Endothelial cell of umbilical vein (primary cell): ENCODE measurements around the gene NRGN. TPM values are rescaled to one million over a fixed set of nuclear protein-coding genes. Genes with fewer than 3 reads are reported as not detected.

Experiments
- BruUV-seq: library from RNA; stranded (reverse); fragments of 400-500 nt; replicated peaks from 2 replicates; lab custom pipeline; 2021; lab: Mats Ljungman, UMichigan
- CTCF ChIA-PET: fragments of 300-600, 350-600 bp; sonication (Branson Sonifier 250); formaldehyde crosslinking; loops from one replicate; lab custom pipeline; 2021; ENCODE audit warnings: antibody characterized with exemption, inconsistent platforms; lab: Charles Lee
- POLR2A ChIA-PET: fragments of 300-600, 350-600 bp; sonication (Branson Sonifier 250); formaldehyde crosslinking; loops from one replicate; lab custom pipeline; 2021; ENCODE audit warnings: antibody characterized with exemption, inconsistent platforms; lab: Charles Lee
- DNase-seq: peaks from one replicate; pipeline ENCODE4 v3.0.0-alpha.2; 2011; ENCODE audit warnings: low read depth, low spot score
- FAIRE-seq: peaks from 2 replicates; lab custom pipeline; 2011; peaks lifted over from hg19 to GRCh38; lab: Jason Lieb, UNC
- H2AFZ ChIP-seq: 2 replicates; pipeline ENCODE4 v1.6.0; 2012; ENCODE audit warnings: low read depth, low read length, control low read depth, inconsistent platforms
- H3K27ac ChIP-seq: 2 replicates; pipeline ENCODE4 v1.5.1; 2011; ENCODE audit warnings: low read depth, mild to moderate bottlenecking, control low read depth, low read length, moderate library complexity; ENCODE audit not compliant: insufficient read depth
- H3K27me3 ChIP-seq, 2 experiments: 2 replicates each; pipeline versions ENCODE4 v1.6.0 to v1.6.1; 2011; ENCODE audit warnings: low read length in 2 of 2, mixed read lengths in 1 of 2; ENCODE audit not compliant: control insufficient read depth in 2 of 2, insufficient read depth in 2 of 2
- H3K36me3 ChIP-seq, 2 experiments: 2 replicates in 1 of 2; 3 replicates in 1 of 2; pipeline ENCODE4 v1.5.1; 2011; ENCODE audit warnings: low read length in 2 of 2, mild to moderate bottlenecking in 1 of 2, moderate library complexity in 1 of 2; ENCODE audit not compliant: control insufficient read depth in 2 of 2, insufficient read depth in 2 of 2; ENCODE audit errors: extremely low read depth in 1 of 2
- H3K4me1 ChIP-seq: 3 replicates; pipeline ENCODE4 v1.5.1; 2011; ENCODE audit warnings: mild to moderate bottlenecking, low read length; ENCODE audit not compliant: control insufficient read depth, insufficient read depth; ENCODE audit errors: extremely low read depth
- H3K4me2 ChIP-seq: 2 replicates; pipeline ENCODE4 v1.6.1; 2011; ENCODE audit warnings: low read length, control low read depth, mixed read lengths; ENCODE audit not compliant: insufficient read depth
- H3K4me3 ChIP-seq, 3 experiments: fragments of 200-600 bp in 1 of 3; sonication (generic), shearing (Covaris generic) in 1 of 3; replicated peaks in 1 of 3; 2 replicates each; pipeline ENCODE4 v1.5.1; 2011 to 2016; ENCODE audit warnings: control low read depth in 3 of 3, low read length in 3 of 3, mild to moderate bottlenecking in 2 of 3, inconsistent platforms in 1 of 3, low read depth in 1 of 3, moderate library complexity in 1 of 3; ENCODE audit not compliant: insufficient read depth in 1 of 3
- H3K79me2 ChIP-seq: 2 replicates; pipeline ENCODE4 v1.6.0; 2012; ENCODE audit warnings: low read length, inconsistent platforms; ENCODE audit not compliant: control insufficient read depth, insufficient read depth
- H3K9ac ChIP-seq: replicated peaks from 2 replicates; pipeline ENCODE3; 2011; ENCODE audit warnings: low read length, control low read depth; ENCODE audit not compliant: insufficient read depth; ENCODE audit errors: extremely low read depth
- H3K9me1 ChIP-seq: replicated peaks from 3 replicates; pipeline ENCODE4 v1.6.0; 2011; ENCODE audit warnings: mild to moderate bottlenecking, low read length; ENCODE audit not compliant: control insufficient read depth, insufficient read depth; ENCODE audit errors: extremely low read depth
- H3K9me3 ChIP-seq: replicated peaks from 2 replicates; pipeline ENCODE4 v1.5.1; 2012; ENCODE audit warnings: low read length, inconsistent platforms; ENCODE audit not compliant: control insufficient read depth, insufficient read depth
- H4K20me1 ChIP-seq: replicated peaks from 2 replicates; pipeline ENCODE3; 2011; ENCODE audit warnings: mild to moderate bottlenecking, low read length; ENCODE audit not compliant: control insufficient read depth, insufficient read depth; ENCODE audit errors: extremely low read depth
- EZH2 ChIP-seq: IDR thresholded peaks from 2 replicates; pipeline ENCODE4 v1.6.1; 2012; ENCODE audit warnings: borderline replicate concordance, low read depth, mild to moderate bottlenecking, moderate library complexity, low read length, inconsistent platforms; ENCODE audit not compliant: severe bottlenecking
- FOS ChIP-seq: IDR thresholded peaks from 2 replicates; pipeline ENCODE4 v1.6.1; 2011; ENCODE audit warnings: mild to moderate bottlenecking, low read length, moderate library complexity, borderline replicate concordance; ENCODE audit not compliant: insufficient read depth
- GATA2 ChIP-seq: IDR thresholded peaks from 2 replicates; pipeline ENCODE4 v1.7.0; 2011; ENCODE audit warnings: low read depth, mild to moderate bottlenecking, moderate library complexity, mixed read lengths, low read length; ENCODE audit not compliant: insufficient read length, insufficient read depth
- JUN ChIP-seq: IDR thresholded peaks from 2 replicates; pipeline ENCODE4 v1.6.1; 2011; ENCODE audit warnings: borderline replicate concordance, low read depth; ENCODE audit not compliant: insufficient read length, insufficient read depth
- MYC ChIP-seq: IDR thresholded peaks from one replicate; pipeline ENCODE4 v1.6.1; 2011; ENCODE audit warnings: mild to moderate bottlenecking, low read depth, low read length
- POLR2A ChIP-seq: IDR thresholded peaks from 2 replicates; pipeline ENCODE4 v1.6.1; 2012; ENCODE audit warnings: low read depth, mild to moderate bottlenecking, control low read depth, low read length
- POLR2AphosphoS5 ChIP-seq: IDR thresholded peaks from 2 replicates; pipeline ENCODE4 v1.6.1; 2012; ENCODE audit warnings: low read depth, mild to moderate bottlenecking, control low read depth, low read length, moderate library complexity; ENCODE audit not compliant: insufficient read depth
- dilution Hi-C: fragments of 300-500 bp; cut with MboI; formaldehyde crosslinking; loops from one replicate; pipeline ENCODE4 v1.15.0; 2019; ENCODE audit warnings: low sequenced_read_pairs; ENCODE audit not compliant: extremely low pct_ligation_motif_present
- intact Hi-C: fragments of 100-400 bp; cut with micrococcal nuclease; formaldehyde crosslinking; loops from one replicate; pipeline ENCODE4 v1.10.0; 2022
- polyA plus RNA-seq, 4 experiments: library from polyadenylated mRNA; depleted of rRNA in 3 of 4; stranded (reverse) in 3 of 4; unstranded in 1 of 4; fragments of >200 nt; gene quantifications; 2 replicates each; pipeline versions ENCODE4 v1.2.1 to v1.2.3, GENCODE V29; 2011 to 2012; ENCODE audit warnings: missing spikeins in 1 of 4
- total RNA-seq: library from RNA; stranded (reverse); gene quantifications from 2 replicates; pipeline ENCODE4 v1.2.3, GENCODE V29; 2021
- TF ChIP-seq, protein P1 (sequence below): IDR thresholded peaks from 2 replicates; pipeline ENCODE4 v1.6.1; 2011; ENCODE audit not compliant: insufficient read depth, insufficient read length
- TF ChIP-seq, protein P2 (sequence below), 2 donors: IDR thresholded peaks; 1 replicate in 1 of 2; 2 replicates in 1 of 2; pipeline ENCODE4 v1.5.1; 2011; ENCODE audit warnings: low read length in 2 of 2, mild to moderate bottlenecking in 2 of 2, moderate library complexity in 2 of 2, control low read depth in 1 of 2, inconsistent platforms in 1 of 2, low read depth in 1 of 2; ENCODE audit not compliant: insufficient read depth in 1 of 2; ENCODE audit errors: extremely low read depth in 1 of 2

Gene NRGN
- total and polyA plus RNA-seq, 2 donors (not counting 3 experiments of a cell fraction or from before 2014, with no cell fraction given) = 29.1 to 33.5 TPM

DNA sequence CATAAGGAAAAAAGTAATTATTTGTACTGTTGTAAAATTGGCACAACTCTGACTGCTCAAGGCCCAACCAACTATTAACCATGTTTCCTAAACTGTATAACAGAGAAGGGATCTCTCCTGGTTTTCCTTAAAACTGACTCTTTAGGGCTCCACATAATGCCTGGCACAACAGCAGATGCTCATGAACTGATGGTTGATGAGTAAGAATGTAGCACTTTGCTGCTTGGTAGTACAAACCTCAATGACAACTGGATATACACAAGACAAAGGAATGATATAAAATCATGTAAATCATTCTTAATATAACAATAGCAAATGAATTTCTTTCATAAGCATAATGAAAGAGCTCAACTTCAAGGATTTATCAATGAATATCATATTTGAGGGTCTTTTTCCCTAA is 48.8 kb downstream of the NRGN start:
- FAIRE-seq = no peak
- no peaks in the 10 kb centered on the region for H3K27me3 ChIP-seq
- no peaks in the 10 kb centered on the region for H3K9me3 ChIP-seq
- peaks cover 3% of the 10 kb centered on the region for H3K4me1 ChIP-seq
- H3K36me3 ChIP-seq = no peaks in the 10 kb centered on the region
- H3K9ac ChIP-seq = no peak overlapping the region
- H4K20me1 ChIP-seq = peaks cover 8% of the 10 kb centered on the region
- dilution Hi-C loops (no loop called here), intact Hi-C loops (no loop called here)
- no TSS peak for BruUV-seq
- TF ChIP-seq EZH2 (no peak), JUN (no peak), POLR2AphosphoS5 (no peak), FOS (no peak), GATA2 (no peak), MYC (no peak), POLR2A (no peak)
- TF ChIP-seq, protein P1, sequence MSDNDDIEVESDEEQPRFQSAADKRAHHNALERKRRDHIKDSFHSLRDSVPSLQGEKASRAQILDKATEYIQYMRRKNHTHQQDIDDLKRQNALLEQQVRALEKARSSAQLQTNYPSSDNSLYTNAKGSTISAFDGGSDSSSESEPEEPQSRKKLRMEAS = no peak
- TF ChIP-seq, protein P2, sequence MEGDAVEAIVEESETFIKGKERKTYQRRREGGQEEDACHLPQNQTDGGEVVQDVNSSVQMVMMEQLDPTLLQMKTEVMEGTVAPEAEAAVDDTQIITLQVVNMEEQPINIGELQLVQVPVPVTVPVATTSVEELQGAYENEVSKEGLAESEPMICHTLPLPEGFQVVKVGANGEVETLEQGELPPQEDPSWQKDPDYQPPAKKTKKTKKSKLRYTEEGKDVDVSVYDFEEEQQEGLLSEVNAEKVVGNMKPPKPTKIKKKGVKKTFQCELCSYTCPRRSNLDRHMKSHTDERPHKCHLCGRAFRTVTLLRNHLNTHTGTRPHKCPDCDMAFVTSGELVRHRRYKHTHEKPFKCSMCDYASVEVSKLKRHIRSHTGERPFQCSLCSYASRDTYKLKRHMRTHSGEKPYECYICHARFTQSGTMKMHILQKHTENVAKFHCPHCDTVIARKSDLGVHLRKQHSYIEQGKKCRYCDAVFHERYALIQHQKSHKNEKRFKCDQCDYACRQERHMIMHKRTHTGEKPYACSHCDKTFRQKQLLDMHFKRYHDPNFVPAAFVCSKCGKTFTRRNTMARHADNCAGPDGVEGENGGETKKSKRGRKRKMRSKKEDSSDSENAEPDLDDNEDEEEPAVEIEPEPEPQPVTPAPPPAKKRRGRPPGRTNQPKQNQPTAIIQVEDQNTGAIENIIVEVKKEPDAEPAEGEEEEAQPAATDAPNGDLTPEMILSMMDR (IDR thresholded peaks at IDR 0.05; ENCODE audit: extremely low read depth in 1 of 2, insufficient read depth in 1 of 2, low read depth in 1 of 2, low read length in 2 of 2) = no peak
- H3K4me2 ChIP-seq = no peak overlapping the region
- CTCF ChIA-PET = interaction anchor here (1.0 to 2.4 kb wide), 5 partner anchors 10 to 119 kb away, joined by 3 to 10 read pairs (median 6); no protein-coding TSS in a partner anchor
- H3K79me2 ChIP-seq = peaks cover 90% of the 10 kb centered on the region
- no peak for DNase-seq
- no peak overlapping the region for H3K4me3 ChIP-seq
- no peaks in the 10 kb centered on the region for H3K9me1 ChIP-seq
- no peak overlapping the region for H2AFZ ChIP-seq
- POLR2A ChIA-PET = no interaction called here
- H3K27ac ChIP-seq = no peak overlapping the region
